NT2/D1 (cell line): ENCODE results near the gene STAC.

Source experiments
- SUZ12 ChIP-seq: IDR thresholded peaks from 2 replicates; pipeline ENCODE4 v1.6.1; 2011; ENCODE audit not compliant: insufficient read length, insufficient read depth; ENCODE audit errors: extremely low read depth
- YY1 ChIP-seq: IDR thresholded peaks from 2 replicates; pipeline ENCODE4 v1.6.1; 2011; ENCODE audit not compliant: insufficient read length, insufficient read depth
- ZNF274 ChIP-seq: IDR thresholded peaks from 2 replicates; pipeline ENCODE4 v1.6.1; 2011; ENCODE audit warnings: mild to moderate bottlenecking, low read depth, low read length

- TF ChIP-seq YY1 (no peak), SUZ12 (no peak), ZNF274 (no peak)
Measured at GRCh38 chr3:36546226-36546625, 165.9 kb downstream of the STAC start.
